Rectal smooth muscle tissue (tissue), 1 donor: Measurements from ENCODE around the gene PTPRD.

Experiments
- H3K27ac ChIP-seq: one replicate; pipeline ENCODE4 v1.7.0; 2013; ENCODE audit warnings: low read depth, low read length, inconsistent platforms
- H3K27me3 ChIP-seq: one replicate; pipeline ENCODE4 v1.7.0; 2013; ENCODE audit warnings: low read length; ENCODE audit not compliant: control insufficient read depth, insufficient read depth
- H3K36me3 ChIP-seq: one replicate; pipeline ENCODE4 v1.7.0; 2013; ENCODE audit warnings: low read length; ENCODE audit not compliant: control insufficient read depth, insufficient read depth
- H3K4me1 ChIP-seq: one replicate; pipeline ENCODE4 v1.7.0; 2013; ENCODE audit warnings: low read length; ENCODE audit not compliant: control insufficient read depth, insufficient read depth
- H3K4me3 ChIP-seq: one replicate; pipeline ENCODE4 v1.7.0; 2013; ENCODE audit warnings: low read length
- H3K9ac ChIP-seq: one replicate; pipeline ENCODE4 v1.7.0; 2013; ENCODE audit warnings: low read length

Gene PTPRD

DNA sequence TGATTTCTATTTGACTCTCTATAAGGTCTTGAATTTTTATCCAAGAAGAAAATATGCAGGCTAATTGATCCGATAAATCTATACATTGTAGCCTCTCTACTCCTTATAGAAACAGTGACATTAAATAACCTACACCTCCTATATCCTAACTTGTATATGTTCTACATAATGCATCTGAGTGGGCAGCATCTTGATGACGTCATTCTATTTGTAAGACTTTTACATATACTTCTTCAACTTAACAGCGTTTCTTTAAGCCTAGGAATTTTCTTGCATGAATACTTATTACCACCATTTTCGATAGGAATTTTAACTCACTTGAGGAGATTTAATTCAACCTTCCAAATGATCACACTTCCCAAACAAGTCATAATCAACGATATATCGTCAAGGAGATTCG is 869.0 kb downstream of the PTPRD start:
- Histone ChIP-seq H3K27ac (no peak overlapping the region), H3K27me3 (no peaks in the 10 kb centered on the region), H3K4me3 (no peak overlapping the region), H3K36me3 (no peaks in the 10 kb centered on the region), H3K4me1 (no peaks in the 10 kb centered on the region), H3K9ac (no peak overlapping the region)

DNA sequence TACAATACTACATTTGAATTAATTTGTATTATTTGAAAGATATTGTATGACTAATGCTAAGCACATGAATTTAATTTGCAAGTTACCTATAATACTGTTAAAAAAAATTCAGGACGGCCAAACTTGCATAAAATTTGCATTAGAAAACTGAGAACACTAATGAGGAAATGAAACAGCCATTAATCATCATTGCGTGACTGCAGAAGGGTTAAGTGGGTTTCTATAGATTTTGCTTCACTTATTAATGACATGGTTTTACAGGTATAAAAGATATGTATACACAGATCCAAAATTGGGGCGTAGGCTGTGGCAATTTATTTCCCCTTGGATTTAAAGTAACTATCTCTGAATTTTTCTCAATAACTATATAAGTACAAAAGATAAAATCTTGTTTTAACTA is 882.6 kb downstream of the PTPRD start:
- H3K4me1 ChIP-seq, result no peaks in the 10 kb centered on the region
- no peak overlapping the region for H3K9ac ChIP-seq
- H3K4me3 ChIP-seq, result no peak overlapping the region
- no peaks in the 10 kb centered on the region for H3K27me3 ChIP-seq
- H3K27ac ChIP-seq, result no peak overlapping the region
- H3K36me3 ChIP-seq, result no peaks in the 10 kb centered on the region

DNA sequence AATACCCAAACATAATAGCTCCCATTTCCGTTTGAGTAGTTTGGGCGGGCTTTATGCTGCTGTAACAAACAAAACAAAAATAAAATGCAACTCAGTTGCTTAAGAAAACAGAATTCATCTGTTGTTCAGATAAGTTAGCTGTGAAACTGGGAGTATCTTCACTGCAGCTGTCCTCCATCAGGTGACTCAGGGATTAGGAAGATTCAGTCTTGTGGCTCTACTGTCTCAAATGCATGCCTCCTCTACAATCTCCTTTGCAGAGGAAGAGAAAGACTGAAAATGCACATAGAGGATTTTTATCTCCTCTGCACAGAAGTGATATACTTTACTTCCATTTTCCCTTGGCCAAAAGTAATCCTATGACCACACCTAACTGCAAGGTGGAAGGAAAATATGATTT is 883.7 kb downstream of the PTPRD start:
- no peak overlapping the region for H3K4me3 ChIP-seq
- H3K36me3 ChIP-seq, result no peaks in the 10 kb centered on the region

DNA sequence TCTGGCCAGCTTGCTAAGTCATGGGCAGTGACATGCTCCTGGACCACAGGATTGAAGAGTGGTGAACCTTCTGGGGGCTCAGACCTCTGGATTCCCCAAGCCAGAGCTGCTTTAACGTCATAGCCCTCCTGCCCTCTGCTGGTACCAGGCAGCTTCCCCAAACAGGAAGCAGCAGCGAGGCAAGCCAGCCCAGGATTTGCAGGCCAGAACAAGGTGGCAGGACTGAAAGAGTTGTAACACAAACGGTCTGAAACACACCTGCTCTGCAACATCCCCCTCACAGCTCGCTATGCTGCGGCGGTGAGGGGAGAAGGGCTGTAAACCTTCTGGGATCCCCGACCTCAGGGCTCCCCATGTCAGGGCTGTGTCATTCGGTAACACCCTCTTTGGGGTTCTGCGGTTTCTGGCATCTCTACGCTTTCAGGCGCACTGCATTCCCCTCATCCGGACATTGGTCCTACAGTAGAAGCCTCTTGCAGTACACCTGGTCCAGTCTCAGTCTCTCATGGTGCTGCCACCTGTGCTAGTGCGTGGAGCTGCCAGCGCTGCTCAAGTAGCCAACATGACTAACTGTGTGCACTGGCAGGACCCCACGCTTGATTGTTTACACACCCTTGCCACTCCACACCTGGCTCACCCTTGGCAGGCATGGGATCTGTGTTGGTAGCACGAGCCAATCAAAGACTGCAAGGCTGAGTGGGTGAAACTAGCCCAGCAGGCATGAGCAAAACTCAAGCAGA is 893.3 kb downstream of the PTPRD start:
- no peak overlapping the region for H3K9ac ChIP-seq
- H3K36me3 ChIP-seq, result no peaks in the 10 kb centered on the region
- H3K4me1 ChIP-seq, result no peaks in the 10 kb centered on the region
- no peak overlapping the region for H3K4me3 ChIP-seq
- no peak overlapping the region for H3K27ac ChIP-seq
- H3K27me3 ChIP-seq, result no peaks in the 10 kb centered on the region

More for the DNA sequence above, 883.7 kb downstream of the PTPRD start:
- Histone ChIP-seq H3K4me1 (no peaks in the 10 kb centered on the region), H3K27me3 (no peaks in the 10 kb centered on the region), H3K9ac (no peak overlapping the region), H3K27ac (no peak overlapping the region)

DNA sequence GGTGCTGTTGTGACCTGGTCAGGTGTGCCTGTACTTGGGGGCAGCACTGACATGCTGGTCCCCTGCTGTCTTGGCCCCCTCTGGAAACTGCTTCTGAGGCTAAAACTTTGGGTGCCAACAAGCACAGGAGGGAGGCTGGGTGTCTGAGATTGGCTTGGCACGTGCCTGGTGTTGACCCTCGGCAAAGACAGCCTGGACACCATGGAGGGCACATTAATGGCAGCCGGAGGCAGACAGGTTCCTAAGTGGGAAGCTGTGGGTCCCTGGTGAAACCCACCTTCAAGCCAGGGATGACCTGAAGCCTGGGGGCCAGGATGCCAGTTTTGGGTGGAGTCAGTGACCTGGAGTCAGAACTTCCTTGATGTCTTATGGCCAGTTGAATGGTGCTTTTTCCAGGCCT is 894.1 kb downstream of the PTPRD start:
- Histone ChIP-seq H3K27ac (no peak overlapping the region), H3K9ac (no peak overlapping the region), H3K27me3 (no peaks in the 10 kb centered on the region), H3K36me3 (no peaks in the 10 kb centered on the region), H3K4me1 (no peaks in the 10 kb centered on the region), H3K4me3 (no peak overlapping the region)

GRCh38 chr9:9679433-9679832 is 933.4 kb downstream of the PTPRD start:
- Histone ChIP-seq H3K4me3 (no peak overlapping the region), H3K4me1 (no peaks in the 10 kb centered on the region), H3K9ac (no peak overlapping the region), H3K27ac (no peak overlapping the region), H3K27me3 (no peaks in the 10 kb centered on the region), H3K36me3 (no peaks in the 10 kb centered on the region)

DNA sequence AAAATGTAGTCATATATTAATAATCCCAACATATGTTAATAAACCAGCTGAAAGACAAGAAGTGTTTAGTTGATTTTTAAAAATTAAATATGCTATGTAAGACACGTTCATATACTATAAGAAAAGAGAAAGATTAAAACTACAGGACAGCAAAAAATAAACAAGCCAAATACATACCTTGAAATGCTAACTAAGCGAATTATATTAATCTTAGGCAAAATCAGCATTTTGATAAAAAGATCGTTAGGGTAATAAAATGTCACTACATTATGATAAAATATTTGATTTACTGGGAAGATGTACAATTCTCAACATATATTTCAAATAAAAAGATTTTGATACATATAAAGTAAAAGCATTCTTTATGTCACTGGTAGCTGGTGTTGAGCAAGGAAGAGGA is 938.3 kb downstream of the PTPRD start:
- Histone ChIP-seq H3K4me1 (no peaks in the 10 kb centered on the region), H3K27me3 (no peaks in the 10 kb centered on the region), H3K4me3 (no peak overlapping the region), H3K9ac (no peak overlapping the region), H3K27ac (no peak overlapping the region), H3K36me3 (no peaks in the 10 kb centered on the region)

DNA sequence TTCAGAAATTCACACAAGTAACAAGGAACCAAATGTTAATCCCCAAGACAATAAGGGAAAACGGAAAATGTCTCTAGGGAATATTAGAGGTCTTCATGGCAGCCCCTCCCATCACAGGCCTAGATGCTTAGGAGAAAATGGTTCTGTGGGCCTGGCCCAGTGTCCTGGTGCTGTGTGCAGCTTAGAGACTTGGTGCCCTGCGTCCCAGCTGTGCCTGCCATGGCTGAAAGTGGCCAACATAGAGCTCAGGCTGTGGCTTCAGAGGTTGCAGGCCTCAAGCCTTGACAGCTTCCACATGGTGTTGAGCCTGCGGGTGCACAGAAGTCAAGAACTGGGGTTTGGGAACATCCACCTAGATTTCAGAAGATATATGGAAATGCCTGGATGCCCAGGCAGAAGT is 942.3 kb downstream of the PTPRD start:
- Histone ChIP-seq H3K4me1 (no peaks in the 10 kb centered on the region), H3K4me3 (no peak overlapping the region), H3K36me3 (no peaks in the 10 kb centered on the region), H3K9ac (no peak overlapping the region), H3K27ac (no peak overlapping the region), H3K27me3 (no peaks in the 10 kb centered on the region)

- no peak overlapping the region for H3K4me3 ChIP-seq
- H3K27ac ChIP-seq, result no peak overlapping the region
- H3K27me3 ChIP-seq, result no peaks in the 10 kb centered on the region
- no peaks in the 10 kb centered on the region for H3K4me1 ChIP-seq
- H3K36me3 ChIP-seq, result no peaks in the 10 kb centered on the region
- no peak overlapping the region for H3K9ac ChIP-seq
Measured at GRCh38 chr9:9645006-9645405, 967.8 kb downstream of the PTPRD start.

DNA sequence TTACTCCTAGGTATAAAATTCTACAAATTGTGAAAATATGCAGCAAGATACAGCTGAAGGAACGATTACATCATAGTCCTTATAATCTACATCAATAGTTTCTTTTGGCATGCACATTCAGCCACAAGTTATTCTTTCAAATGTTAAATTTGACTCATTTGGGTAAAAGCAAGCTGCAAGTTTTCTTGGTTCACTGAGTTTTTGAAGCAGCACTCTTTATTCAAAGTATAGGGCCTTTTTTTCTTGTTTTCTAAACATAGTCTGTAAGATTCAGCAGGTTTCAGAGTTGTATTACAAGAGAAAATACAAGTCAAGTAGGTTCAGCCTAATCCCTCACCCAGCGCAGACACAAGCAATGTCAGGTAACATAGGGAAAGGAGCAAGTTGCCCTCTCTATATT is 981.5 kb downstream of the PTPRD start:
- Histone ChIP-seq H3K27ac (no peak overlapping the region), H3K9ac (no peak overlapping the region), H3K27me3 (no peaks in the 10 kb centered on the region), H3K4me3 (no peak overlapping the region), H3K4me1 (no peaks in the 10 kb centered on the region), H3K36me3 (no peaks in the 10 kb centered on the region)

DNA sequence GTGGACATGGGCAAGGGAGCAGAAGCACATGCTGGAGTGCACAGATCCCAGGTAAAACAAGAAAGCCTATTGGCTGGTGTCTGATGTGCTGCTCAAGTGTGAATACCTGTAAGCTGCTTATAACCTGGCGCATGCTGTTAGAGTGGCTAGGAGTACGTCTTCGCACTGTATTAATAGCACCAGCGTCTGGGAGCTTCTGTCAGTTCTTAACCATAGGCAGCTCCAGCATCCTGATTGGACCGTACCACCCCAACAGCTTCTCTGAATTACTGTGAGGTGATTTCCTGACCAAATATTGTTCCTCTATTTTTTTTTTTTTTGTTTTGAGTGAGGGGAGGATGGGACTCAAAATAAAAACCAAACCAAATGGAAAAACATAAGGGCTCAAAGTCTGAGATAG is 987.6 kb downstream of the PTPRD start:
- H3K36me3 ChIP-seq, result no peaks in the 10 kb centered on the region
- no peak overlapping the region for H3K9ac ChIP-seq
- no peak overlapping the region for H3K27ac ChIP-seq
- no peak overlapping the region for H3K4me3 ChIP-seq
- no peaks in the 10 kb centered on the region for H3K4me1 ChIP-seq
- no peaks in the 10 kb centered on the region for H3K27me3 ChIP-seq

GRCh38 chr9:9623506-9623905 is 989.3 kb downstream of the PTPRD start:
- no peak overlapping the region for H3K9ac ChIP-seq
- H3K4me3 ChIP-seq, result no peak overlapping the region
- H3K4me1 ChIP-seq, result no peaks in the 10 kb centered on the region
- H3K27me3 ChIP-seq, result no peaks in the 10 kb centered on the region
- no peaks in the 10 kb centered on the region for H3K36me3 ChIP-seq
- no peak overlapping the region for H3K27ac ChIP-seq

GRCh38 chr9:9621355-9621940 is 991.4 kb downstream of the PTPRD start:
- no peaks in the 10 kb centered on the region for H3K36me3 ChIP-seq
- H3K9ac ChIP-seq, result no peak overlapping the region
- H3K4me1 ChIP-seq, result no peaks in the 10 kb centered on the region
- H3K4me3 ChIP-seq, result no peak overlapping the region
- H3K27ac ChIP-seq, result no peak overlapping the region
- no peaks in the 10 kb centered on the region for H3K27me3 ChIP-seq
